GM21381 (cell line): Measurements from ENCODE around the gene RXRA.

Experiments
- ATAC-seq: cut with Tn5 transposase; IDR thresholded peaks from one replicate; pipeline ENCODE4 v1.9.1; 2021; ENCODE audit warnings: mild to moderate bottlenecking, moderate library complexity; ENCODE audit not compliant: unreplicated experiment

RXRA gene

DNA sequence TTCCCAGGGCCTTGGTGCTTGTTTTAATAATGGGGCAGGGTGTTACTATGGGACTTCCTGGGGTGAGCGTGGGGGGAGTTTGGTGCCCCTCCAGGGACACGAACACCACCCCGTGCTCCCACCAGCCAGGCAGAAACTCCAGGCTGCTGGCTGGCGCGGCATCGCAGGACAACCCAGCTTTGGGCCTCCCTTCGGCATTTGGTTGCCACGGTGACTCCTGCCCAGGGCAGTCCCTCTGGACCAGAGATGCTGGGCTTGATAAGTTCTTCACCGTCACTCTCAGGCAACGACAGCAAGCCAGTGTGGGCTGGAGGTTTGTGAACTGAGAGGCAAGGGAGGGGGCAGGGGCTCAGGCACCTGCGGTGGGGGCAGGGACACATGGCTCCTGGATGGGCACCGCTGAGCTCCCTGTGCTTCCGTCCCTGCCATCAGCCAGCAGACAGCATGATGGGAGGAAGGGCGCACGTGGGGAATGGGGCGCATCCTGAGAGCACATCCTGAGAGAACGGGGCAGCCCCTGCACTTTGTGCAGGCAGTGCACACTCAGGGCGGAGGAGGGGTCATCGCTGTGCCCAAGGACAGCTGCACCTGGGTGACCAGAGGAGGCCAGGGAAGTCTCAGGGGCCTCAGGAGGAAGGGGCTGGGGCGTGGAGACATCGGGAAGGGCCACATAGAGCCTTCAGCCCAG, 116.4 kb downstream of the RXRA start:
- no peak for ATAC-seq

DNA sequence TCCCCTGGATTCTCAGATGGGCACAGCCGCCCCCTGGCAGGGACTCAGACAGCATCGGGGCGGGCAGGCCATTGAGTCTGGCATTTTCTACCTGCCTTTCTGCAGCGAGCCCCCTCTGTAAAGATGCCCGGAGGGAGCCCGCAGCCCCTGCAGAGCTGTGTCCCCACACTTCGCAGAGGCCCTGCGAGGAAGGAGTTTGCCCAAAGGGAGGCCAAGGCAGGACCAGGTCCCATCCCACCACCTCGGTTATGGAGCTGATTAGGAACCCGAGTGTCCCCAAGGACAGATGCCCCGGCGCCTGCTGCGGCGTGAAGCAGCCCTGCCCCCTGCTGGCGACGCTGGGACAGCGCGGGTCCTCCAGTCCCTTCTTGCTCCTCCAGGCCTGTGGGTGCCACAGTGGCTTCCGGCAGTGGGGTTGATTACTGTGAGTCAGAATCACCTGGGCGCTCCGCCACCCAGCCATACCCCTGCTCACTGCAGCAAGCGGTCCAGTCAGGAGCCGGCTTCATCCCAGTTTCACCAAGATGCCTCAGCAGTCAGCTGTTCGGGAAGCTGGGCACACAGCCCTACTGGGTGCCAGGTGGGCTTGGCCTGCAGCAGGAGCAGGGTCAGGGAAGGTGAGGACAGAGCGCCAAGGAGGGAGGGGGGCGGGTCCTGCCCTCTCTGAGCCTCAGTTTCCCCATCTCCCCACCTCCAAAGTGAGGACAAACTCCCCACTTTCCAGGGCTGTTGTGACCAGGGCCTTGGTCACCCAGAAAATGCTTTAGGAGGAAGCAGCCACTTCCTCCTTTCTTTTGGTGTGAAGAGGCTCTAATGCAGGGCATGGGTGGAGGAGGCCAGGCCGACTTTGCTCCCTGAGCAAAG, 117.2 kb downstream of the RXRA start:
- peak; percentile 81 for ATAC-seq

DNA sequence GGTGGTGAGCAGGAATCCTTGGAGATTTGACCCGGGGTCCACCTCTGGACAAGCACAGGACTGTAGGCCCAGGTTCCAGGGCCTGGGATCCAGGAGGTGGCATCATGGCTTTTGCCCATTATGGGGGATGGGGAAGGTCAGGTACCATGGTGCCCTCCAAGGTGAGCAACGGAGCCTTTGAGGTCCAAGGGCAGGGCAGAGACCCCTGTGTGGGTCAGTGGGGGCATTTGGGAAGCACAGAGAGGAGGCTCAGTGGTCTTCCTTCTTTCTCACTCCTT, 117.7 kb downstream of the RXRA start:
- ATAC-seq: no peak

DNA sequence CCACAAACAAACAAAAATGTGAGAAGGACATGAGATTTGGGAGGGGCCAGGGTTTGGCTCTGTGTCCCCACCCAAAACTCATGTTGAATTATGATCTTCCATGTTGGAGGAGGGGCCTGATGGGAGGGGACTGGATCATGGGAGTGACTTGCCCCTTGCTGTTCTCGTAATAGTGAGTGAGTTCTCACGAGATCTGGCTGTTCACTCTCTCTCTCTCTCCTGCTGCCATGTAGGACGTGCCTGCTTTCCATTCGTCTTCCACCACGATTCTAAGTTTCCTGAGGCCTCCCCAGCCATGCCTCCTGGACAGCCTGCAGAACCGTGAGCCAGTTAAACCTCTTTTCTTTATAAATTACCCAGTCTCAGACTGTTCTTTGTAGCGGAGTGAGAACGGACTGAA, 118.7 kb downstream of the RXRA start:
- ATAC-seq: no peak

DNA sequence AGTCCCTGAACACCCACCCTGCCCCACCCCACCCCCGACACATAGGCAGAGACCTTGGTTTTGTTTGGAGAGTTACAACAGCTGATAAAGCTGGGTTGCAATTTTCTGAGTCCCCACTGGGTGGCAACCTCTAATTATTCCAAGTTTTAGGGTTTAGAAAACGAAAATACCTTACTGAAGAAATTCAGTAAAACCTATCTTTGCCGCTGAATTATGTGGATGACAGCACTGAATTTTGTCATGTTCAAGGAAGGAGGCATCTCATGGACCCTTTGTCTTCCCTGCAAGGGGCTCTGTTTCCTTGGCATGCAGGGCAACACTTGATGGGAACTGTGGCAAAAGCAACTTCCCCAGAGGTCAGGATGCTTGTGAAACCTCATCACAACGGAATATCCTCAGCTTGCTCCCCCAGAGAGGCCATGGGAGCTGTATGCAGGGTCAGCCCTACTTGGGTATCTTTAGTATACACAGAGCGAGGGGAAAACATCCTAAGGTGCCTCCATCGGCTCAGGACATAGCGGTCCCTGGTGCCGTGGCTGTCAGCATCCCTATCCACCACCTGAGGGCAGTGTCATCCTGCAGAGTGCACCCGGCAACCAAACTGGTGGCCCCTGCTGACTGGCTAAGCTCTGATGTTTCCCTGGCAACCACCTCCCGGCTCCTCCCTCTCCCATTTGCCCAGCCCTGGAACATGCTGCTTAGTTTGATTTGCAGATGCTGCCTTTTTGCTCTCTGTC, 123.1 kb downstream of the RXRA start:
- peak; percentile 92 for ATAC-seq

DNA sequence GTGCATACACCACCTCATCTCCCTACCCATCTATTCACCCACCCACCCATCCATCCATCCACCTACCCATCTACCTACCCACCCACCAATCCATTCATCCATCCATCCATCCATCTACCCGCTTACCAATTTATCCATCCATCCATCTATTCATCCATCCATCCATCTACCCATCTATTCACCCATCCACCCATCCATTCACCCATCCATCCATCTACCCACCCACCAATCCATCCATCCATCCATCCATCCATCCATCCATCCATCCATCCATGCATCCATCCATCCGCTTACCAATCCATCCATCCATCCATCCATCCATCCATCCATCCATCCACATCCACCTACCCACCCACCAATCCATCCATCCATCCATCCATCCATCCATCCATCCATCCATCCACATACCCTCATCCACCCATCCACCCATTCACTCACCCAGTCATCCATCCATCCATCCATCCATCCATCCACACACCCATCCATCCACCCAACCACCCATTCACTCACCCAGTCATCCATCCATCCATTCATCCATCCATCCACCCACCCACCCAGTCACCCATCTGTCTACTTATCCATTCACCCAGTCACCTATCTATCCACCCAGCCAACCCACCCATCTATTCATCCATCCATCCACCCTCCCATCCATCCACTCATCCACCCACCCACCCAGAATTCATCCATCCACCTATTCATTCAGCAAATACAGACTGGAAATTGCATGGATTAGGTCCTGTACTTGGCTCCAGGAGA, 125.6 kb downstream of the RXRA start:
- no peak for ATAC-seq

DNA sequence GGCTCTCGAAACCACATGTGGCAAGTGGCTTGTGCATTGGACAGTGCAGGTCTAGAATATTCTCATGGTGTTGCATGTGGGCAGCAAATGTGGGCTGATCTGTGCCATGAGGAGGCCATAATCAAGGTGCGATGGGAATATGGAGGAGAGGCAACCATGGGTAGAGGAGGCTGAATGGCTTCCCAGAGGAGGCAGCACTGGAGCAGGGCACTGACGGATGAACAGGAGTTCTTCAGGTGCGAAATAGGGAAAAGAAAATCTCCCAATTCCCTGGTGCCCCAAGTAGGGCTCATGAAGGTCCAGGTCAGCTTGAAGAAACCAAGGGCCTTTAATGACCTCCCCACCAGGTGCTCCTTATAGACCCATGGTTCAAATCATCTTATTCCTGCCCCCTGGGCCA, 126.5 kb downstream of the RXRA start:
- ATAC-seq: no peak

DNA sequence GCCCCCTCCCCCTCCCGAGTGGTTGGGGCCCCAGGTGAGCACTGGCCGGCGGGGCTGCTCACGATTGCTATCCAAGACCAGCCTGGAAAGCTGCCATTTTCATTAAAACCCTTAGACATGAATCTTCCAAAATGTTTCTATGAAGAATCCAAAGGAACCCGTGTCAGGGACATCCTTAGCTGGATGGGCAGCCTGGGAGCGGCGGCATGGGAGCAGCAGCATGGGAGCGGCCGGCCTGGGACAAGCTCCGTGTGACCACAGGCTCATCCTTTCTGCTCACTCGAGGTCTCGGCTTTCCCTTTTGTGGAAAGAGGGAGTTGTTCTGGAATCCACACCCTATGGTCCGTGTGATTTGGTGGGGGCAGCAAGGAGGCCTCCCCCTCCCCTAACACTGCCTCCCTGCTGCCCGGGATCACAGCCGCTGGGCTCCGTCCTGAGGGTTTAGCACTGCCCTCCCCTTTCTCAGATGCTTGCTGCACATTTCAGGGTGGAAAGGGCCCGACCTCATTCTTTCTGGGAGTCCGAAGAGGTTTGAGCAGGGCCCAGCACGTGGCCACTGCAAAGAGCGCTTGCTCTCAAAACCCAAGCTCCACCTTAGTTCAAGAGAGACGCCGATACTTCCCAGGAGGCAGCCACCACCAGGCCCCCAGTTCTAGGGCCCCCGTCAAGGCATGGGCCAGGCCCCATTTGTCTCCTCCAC, 127.7 kb downstream of the RXRA start:
- no peak for ATAC-seq

DNA sequence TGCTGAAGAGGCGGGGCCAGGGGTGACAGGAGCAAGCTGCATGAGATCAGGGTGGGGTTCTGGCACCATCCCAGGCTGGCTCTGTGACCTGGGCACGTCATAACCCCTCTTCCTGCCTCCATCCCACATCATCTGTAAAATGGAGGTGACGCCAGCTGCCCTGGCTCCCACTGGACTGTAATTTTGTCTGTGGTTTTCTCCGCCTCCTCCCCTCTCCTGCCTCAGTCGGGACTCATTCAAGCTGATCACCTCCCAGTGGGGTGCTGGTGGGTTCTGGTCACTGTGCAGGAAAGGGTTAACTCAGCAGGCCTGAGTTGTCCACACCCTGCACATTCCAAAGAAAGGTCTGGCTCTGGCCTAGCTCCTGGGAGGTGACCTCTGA, 128.2 kb downstream of the RXRA start:
- ATAC-seq: no peak

DNA sequence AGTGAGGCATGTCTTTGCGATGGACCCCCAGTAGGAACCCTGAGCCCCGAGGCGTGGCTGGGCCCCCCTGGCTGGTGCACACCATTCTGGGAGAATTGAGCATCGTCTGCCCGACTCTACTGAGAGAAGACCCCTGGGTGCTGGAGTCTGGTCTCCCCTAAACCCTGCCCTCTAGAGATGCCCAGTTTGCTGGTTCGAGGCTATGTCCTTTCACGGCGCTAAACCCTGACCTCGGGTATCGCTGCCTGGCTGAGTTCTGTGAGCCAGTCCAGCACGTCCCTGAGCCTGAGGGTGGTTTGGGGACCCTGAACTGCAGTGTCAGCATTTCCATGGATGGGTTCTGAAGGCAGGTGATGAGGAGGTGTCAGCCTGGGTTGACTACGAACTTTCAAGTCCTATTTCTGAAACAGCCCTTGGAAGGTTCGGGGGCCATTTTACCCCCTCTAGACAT, 128.8 kb downstream of the RXRA start:
- ATAC-seq: no peak

DNA sequence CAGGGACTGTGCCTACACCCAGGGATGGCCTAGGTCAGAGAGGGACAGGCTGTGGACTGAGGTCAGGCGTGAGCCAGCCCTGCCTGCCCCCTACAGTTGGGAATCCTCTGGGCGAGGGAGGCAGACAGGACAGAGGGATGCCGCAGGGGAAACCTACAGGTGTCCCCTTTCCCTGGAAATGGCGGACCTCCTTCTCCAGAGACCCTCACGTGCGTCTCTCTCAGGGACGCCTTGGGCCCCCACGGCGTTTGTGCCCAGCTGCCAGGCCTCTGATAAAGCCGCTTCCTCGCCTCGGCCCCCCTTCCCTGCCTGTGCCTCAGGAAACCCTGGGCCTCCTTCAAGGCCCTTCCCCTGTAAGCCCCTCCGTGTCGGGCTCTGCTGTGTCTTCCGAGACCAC, 129.3 kb downstream of the RXRA start:
- no peak for ATAC-seq

DNA sequence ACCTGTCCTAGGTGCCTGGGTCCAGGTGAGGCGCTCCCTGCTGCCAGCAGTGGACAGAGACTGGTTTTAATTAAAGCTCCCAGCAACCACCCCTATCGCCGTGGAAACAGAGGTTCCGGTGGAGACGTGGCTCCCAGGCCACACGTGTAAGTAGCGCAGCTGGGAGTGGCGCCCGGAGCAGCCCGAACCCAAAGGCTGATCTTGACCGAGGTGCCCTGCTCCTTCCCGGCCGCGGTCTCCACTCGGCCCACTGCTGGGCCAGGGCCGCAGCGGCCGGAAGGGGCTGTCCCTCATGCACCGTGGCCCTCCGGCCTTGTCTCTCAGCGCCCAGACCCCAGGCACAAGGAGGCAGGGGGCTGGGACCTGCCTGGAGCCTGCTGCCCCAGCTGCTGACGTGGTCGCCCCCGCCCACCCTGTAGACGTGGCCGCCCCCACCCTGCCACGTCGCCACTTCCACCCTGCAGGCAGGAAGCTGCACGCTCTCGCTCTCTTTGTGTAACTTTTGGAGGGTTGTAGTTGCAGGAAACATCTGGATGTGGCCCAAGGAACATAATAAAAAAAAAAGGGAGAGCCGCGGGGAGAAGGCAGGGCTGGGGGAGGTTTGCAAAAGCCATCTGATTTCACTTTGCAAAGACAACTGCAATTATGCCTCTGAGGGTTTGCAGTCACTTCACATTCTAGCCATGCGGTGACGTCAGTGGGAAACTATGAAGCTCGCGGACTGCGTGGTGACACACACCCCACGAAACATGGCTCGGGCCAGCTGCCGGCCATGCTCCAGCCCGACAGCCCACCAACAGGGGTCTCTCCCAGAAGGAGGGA, 129.9 kb downstream of the RXRA start:
- ATAC-seq: no peak

DNA sequence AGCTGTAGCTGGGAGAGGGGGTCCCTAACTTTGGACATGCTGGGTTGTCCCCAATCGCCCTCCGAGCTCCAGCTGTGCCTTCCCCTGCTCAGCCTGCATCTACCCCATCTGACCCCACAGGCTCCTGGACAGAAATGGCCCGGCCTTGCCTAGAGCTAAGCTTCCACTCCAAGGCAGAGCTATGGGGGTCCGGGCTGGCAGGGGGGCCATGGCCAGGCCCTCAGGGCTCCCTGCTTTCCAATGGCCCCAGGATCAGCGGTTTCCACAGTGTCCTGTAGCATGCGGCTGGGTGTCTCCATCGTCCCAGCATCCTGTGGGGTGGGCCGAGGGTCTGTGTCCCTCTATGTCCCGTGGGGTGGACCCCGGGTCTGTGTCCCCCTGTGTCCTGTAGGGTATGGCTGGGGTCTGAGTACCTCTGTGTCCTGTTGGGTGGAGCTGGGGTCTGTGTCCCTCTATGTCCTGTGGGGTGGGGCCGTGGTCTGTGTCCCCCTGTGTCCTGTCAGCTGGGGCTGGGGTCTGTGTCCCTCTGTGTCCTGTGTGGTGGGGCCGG, 130.6 kb downstream of the RXRA start:
- no peak for ATAC-seq

DNA sequence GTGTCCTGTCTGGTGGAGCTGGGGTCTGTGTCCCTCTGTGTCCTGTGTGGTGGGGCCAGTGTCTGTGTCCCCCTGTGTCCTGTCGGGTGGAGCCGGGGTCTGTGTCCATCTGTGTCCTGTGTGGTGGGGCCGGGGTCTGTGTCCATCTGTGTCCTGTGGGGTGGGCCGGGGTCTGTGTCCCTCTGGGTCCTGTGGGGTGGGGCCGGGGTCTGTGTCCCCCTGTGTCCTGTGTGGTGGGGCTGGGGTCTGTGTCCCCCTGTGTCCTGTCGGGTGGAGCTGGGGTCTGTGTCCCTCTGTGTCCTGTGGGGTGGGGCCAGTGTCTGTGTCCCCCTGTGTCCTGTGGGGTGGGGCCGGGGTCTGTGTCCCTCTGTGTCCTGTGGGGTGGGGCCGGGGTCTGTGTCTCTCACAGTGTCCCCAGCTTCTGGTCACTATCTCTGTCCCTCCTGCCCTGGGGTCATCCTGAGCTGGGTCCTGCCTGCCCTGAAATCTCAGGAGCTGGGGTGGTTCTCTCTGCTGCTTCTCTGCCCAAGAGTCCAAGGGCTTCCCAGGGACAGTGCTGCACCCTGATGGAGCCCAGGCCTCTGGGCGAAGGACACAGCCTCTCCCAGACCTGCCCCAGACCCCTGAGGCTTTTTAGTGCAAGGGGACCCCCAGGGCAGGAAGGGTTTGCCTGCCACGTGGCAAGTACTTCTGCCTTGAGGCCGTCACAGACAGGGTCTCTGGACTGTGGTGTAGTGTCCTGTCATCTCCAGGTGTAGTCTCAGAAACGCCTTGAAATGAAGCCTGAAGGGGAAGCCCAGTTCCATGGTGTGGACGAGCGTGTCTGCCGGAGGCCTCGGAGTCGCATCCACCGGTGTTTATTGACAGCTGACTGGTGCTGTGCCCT, 131.3 kb downstream of the RXRA start:
- no peak for ATAC-seq

DNA sequence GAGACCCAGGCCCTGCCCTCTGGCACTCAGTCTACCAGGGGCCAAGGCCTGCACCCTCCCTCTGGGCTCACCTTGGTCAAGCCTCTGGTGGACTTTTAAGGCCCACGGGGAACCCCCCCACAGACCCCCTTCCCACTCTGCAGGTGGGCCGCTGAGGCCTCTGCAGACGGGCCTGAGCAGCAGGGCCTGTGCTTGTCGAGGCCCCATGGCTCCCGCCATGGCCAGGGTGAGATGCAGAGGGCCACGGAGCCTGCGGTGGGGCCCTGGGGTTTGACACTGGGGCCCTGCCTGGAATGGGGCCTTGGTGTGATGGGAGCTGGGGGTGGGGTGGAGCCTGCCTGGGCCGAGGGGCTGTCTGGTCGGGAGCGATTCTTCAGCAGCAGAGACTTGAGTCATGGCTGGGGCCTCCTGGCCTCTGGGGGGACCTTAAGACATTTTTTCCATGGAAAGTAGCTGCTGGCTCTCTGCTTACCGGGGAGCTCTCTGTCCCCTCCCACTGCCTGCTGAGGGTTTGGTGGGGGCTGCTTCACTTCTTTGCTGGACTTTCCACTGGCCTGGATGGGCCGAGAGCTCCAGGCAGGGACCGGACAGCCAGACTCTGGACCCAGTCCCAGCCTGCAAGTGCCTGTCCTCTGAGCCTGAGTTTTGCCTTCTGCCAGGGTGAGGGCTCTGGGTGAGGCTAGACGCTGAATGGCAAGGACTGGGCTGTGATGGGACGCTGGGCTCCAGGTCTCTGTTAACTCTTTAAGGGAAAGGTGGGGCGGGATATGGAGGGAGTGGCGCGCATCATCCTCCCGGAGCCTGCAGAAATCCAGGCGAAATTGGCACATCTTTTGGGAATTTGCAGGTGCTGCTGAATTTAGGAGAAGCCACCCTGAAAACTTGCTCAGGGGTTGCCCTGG, 132.2 kb downstream of the RXRA start:
- no peak for ATAC-seq

DNA sequence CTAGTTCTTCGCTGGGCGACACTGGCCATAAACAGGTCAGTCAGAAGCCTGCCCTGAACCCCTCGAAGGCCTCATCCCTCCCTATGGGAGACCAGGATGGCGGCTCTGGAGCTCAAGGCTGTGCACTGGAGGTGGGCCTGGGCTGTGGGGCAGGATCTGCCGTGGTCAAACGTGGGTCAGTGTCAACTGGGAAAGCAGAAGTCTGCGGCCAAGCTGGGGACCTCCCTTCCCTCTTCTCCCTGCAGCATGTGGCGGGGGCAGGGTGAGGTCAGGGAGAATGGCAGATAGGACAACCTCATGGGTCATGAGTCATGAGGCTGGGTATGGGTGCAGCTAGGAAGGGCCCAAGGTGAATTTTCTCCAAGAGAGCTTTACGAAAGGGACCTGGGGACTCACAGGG, 132.9 kb downstream of the RXRA start:
- ATAC-seq: no peak

DNA sequence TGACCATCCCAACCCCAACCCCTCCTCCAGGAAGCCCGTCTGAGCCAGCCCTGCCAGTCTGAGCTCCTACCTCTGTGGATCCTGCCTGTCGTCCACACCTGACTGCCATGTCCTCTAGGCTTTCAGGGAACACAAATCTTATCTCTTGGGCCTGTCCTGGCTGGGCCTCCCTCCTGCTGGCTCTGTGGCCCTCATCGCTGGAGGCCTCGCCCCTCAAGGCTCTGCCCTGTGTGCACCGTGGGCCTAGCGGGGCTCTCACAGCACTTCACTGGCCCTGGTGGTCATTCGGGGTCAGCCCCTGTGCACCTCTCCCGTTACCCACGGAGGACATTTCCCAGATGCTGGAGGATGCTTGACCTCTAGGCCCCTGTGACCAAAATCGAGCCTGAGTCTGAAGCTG, 133.3 kb downstream of the RXRA start:
- no peak for ATAC-seq

DNA sequence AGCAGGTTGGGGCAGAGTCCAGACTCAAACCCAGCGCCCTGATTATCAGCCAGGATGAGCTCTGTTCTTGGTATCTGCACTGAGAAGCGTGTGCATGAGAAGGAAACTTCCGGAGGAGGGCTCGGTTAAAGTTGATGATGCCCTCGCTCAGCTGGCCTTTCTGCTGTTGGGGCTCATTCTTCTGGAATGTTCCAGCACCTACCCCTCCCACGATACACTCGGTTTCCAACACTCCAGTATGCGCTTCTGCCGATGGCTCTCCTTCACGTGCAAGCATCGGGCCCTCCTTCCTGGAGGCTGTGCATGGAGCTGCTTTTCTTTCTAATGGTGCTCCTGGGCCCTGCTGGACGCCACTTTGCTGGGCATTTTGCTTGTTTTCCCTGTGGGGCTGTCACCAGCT, 134.0 kb downstream of the RXRA start:
- no peak for ATAC-seq
